Stimulated activated CD8-positive, alpha-beta memory T cell treated with anti-CD3 and anti-CD28 coated beads, Interleukin-4, amount 100 ng/mL, for 4 hours (primary cell): Measurements from ENCODE around the gene C4B.
"Not testable (repeated sequence)": the region's sequence is repeated elsewhere in the genome, so short reads cannot be mapped to it uniquely, and the experiment has no call there.

Experiments used
- DNase-seq, 2 donors: peaks; one replicate each; pipeline ENCODE4 v3.0.0-alpha.2; 2020; ENCODE audit warnings: low read depth in 2 of 2, low spot score in 1 of 2

C4B gene

GRCh38 chr6:32014547-32014946 lies at the start of gene C4B:
TSS of gene C4B (plus strand) at chr6:32014795. CDS start at chr6:32014846, 51 bp downstream.
- DNase-seq, result not testable (repeated sequence)

GRCh38 chr6:31965700-31966099 lies 48.9 kb upstream of the C4B start:
- DNase-seq, result no peak

- DNase-seq, result no peak
Observed at GRCh38 chr6:31966506-31966905, 48.1 kb upstream of the C4B start.

GRCh38 chr6:31966997-31967925 lies 47.3 kb upstream of the C4B start:
- DNase-seq, result no peak

GRCh38 chr6:31967926-31968320 lies 46.7 kb upstream of the C4B start:
- DNase-seq, result no peak

- DNase-seq, result no peak
Observed at GRCh38 chr6:31968326-31968725, 46.3 kb upstream of the C4B start.

GRCh38 chr6:31968791-31969711 lies 45.5 kb upstream of the C4B start:
- DNase-seq, result no peak

GRCh38 chr6:31969712-31970603 lies 44.6 kb upstream of the C4B start:
- DNase-seq, result no peak

- no peak for DNase-seq
Observed at GRCh38 chr6:31970604-31971271, 43.9 kb upstream of the C4B start.

- DNase-seq, result no peak
Observed at GRCh38 chr6:31971279-31971992, 43.2 kb upstream of the C4B start.

GRCh38 chr6:31971993-31972708 lies 42.4 kb upstream of the C4B start, which contains the start of gene DXO:
TSS of gene DXO (minus strand) at chr6:31972138. CDS start at chr6:31971675, 463 bp downstream.
- DNase-seq, result peak; percentile 95 to 97

- no peak for DNase-seq
Observed at GRCh38 chr6:31972709-31973350, 41.8 kb upstream of the C4B start.

GRCh38 chr6:31976065-31976464 lies 38.5 kb upstream of the C4B start:
- not testable (repeated sequence) for DNase-seq

GRCh38 chr6:31977816-31978431 lies 36.7 kb upstream of the C4B start:
- DNase-seq, result no peak

GRCh38 chr6:31978831-31979230 lies 35.8 kb upstream of the C4B start:
- no peak for DNase-seq

- no peak for DNase-seq
Observed at GRCh38 chr6:31979238-31979898, 35.2 kb upstream of the C4B start.

- not testable (repeated sequence) for DNase-seq
Observed at GRCh38 chr6:31980195-31980876, 34.3 kb upstream of the C4B start.
